HG02973 (cell line): ENCODE data around the gene ABHD12.
A peak's percentile ranks its signal among the peaks of the same experiment; 100 is the strongest.
"Not testable (repeated sequence)": the region's sequence is repeated elsewhere in the genome, so short reads cannot be mapped to it uniquely, and the experiment has no call there.

ENCODE experiments used
- ATAC-seq: cut with Tn5 transposase; IDR thresholded peaks from one replicate; pipeline ENCODE4 v1.9.1; 2021; ENCODE audit warnings: moderate library complexity; ENCODE audit not compliant: unreplicated experiment

ABHD12 gene

DNA sequence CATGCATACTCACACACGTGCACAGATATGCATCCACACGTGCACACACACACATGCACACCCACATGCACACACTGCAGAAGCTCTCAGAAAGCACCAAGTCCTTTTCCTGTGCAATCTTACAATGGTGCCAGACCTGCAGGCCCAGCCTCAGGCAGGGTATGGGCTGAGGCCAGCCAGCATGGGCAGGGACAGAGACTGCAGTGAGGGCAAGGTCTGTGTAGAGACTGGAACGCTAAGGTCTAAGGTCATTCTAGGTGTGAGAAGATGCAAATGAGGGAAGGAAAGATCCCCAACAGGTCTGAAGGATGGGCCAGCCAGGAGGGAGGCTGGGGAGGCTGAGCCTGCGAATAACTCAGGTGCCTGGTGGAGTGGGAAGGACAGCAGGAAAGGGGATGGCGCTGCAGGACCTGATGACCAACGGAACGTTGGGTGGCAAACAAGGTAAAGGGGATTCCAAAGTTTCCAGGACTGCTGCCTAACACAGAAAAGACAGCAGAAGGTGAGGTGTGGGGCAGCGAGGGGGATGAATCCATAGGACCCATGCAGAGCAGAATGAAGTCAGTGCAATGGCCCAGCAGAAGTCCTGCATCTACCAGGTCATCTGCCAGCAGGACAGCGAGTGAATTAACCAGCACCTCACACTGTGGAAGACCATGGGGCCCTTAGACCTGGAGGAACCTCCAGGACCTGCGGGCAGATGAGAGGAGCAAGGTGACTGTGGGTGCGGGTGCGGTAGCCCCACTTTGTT, 67.0 kb downstream of the ABHD12 start:
- ATAC-seq: no peak

DNA sequence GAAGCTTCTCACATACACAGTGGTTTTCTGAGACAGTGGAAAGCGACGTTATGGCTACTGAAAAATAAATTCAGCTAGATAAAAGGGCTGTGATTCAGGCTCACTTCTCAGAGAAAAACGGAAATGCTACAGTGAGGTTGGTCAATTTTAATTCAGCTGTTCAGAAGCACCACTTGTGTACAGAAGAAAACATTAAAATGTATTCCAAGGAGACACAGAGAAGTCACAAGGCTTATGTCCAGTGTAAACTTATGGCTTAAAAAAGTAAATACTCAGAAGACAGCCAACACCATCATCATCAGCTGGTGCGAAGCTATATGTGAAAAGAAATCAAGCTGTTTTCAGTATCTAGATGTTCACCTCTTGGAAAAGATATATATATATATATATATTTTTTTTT, 68.6 kb downstream of the ABHD12 start:
- no peak for ATAC-seq

DNA sequence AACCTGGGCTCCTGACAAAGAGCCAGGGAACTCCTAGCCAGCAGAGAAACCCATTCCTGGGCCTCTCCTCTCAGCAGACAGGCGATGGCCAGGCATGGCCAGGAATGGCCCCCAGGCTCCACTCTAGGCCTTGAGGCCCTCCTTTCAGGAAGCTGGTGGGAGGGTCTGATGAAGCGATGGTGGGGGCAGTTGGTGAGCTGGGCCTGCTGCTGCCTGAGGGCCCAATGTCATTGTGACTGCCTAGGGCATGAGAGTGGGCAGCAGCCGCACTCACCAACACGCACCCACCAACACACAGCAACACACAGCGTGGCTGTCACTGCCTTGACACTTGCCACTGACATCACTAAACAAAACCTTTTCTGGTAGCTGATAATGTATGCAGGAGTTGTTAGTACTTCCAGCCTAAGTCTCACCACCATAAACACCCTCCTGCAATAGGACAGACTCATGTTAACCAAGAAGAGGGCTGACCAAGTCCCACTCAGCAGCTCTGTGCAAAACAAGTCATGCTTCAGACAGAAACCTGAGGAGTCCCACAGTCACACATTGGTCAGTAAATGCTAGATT, 69.3 kb downstream of the ABHD12 start:
- ATAC-seq: no peak

DNA sequence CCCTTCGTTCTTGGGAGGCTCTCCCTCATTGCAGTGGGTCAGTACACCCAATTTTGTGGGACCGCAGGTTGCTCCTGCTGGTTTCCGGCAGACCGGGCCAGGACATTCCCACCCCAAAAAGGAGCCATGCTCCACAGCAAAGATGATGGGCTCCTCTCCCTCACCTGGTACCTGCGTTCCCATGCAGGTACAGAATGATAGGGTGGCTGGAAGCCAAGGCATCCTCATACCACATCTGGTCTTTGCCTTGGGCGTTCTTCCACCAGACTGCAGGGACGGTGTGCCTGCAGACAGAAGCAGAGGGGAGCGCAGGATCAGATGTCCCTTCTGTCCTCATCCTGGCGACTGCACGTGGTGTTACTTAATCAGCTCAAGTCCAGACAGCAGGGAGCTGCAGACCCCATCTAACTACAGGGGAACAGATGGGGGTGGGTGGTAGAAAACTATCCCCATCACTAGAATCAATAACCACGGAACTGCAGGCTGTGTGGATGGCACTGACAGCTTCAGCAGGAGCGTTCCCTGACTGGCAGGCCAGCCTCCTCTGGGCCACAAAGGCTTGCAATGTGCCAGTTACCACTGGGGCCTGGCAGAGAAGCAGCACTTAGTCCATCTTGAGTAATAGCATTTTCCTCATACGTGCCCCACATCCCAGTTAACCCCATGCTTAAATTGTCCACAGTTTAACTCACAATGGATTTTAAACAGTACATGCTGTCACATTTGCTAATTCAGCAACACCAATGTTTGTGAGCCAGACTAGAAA, 70.4 kb downstream of the ABHD12 start:
- ATAC-seq: no peak

DNA sequence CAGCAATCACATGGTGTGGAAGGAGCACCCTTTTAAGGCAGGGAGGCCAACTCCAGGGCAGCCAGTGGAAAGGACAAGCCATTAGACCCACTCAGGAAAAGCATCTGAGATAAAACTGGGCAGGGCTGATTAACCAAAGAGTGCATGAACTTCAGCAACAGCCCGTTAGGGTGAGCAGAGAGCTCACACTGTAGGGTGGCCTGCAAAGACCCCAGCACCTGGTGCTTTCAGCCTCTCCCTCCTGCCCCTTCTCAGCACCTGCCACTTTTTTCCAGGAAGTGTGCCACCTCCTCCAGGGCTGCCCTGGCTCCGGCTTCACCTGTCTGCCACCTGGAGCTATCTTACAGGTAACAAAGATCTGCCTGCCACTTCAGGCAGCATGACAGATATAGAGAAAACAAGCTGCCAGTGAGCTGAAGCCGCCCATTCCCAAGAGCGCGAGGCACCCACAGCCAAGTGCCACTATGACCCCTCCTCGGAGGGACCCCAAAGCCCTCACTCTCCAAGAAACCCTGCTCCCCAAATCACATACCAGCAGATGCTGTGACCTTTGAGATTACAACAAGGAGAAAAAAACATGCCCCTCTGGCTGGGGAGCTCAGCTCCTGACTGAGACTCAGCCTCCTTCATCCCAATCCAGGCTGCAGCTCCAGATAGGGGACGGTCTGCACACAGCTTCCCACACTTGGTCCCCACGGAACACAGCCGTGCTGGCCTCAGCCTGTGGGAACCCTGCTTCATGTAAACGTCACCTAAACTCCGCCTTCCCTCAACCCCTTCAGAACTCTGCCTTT, 71.2 kb downstream of the ABHD12 start:
- ATAC-seq: no peak

DNA sequence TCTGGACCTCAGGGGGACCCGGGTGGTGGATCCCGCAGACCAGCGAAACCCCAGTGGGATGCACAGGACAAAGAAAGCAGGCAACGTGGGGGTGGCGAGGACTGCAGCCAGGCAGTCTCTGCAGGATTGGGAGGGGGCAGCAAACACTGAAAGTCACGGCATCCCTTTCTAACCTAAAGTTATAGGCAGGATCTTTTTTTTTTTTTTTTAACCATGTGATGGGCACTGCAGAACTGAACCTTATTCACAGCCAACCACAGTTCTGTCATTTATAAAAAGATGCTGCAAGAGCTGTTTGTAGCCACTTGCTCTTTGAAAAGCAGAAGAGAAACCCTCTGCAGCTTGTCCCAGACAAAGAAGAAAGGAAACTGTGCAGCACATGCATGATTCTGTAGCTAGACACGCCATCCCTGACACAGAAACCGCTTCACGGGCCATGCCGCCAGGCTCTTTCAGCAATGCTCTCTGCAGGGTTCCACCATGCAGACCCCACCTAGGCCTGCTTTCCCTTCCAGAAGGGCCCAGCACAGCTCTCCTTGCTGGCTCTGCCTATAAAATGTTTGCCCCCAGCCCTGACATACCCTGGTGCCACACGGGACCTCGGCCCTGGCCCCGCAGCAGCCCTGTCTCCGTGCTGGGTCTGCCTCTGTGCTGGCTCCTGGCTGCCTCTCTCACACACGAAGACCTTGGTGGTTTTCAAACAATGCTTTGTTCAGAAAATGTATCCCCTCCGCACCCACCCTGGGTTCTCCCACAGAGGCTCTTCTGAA, 72.0 kb downstream of the ABHD12 start:
- peak; percentile 86 for ATAC-seq

DNA sequence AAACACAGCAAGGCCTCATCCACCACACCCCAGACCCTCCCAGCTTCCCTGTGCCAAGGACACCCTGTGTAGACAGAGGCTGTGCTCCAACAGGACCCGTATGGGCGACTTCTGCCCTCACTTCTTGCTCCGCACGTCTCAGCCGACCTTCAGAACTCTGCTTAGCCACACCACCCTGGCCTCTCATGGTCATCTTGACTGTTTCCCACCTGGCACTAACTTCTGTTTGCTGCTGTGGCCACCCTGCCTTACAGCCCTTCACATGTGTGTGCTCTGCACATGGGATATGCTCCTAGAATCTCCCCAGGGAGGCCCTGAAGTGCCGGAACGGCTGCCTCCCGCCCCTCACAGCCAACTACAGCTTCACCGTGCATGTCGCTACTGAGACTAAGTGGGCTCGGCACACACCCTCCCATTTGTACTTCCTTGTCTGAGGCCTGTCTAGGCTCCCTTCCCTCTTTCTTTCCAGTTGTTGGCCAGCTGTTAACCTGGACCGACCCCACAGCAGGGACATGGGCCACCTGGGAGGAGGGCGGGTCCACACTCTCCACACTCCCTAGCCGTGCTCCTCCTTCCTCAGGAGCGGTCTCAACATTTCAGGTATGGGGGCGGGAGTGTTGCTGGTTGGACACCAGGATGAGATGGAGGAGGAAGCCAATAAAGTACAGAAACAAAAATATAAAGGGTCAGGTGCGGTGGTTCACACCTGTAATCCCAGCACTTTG, 73.1 kb downstream of the ABHD12 start:
- no peak for ATAC-seq

DNA sequence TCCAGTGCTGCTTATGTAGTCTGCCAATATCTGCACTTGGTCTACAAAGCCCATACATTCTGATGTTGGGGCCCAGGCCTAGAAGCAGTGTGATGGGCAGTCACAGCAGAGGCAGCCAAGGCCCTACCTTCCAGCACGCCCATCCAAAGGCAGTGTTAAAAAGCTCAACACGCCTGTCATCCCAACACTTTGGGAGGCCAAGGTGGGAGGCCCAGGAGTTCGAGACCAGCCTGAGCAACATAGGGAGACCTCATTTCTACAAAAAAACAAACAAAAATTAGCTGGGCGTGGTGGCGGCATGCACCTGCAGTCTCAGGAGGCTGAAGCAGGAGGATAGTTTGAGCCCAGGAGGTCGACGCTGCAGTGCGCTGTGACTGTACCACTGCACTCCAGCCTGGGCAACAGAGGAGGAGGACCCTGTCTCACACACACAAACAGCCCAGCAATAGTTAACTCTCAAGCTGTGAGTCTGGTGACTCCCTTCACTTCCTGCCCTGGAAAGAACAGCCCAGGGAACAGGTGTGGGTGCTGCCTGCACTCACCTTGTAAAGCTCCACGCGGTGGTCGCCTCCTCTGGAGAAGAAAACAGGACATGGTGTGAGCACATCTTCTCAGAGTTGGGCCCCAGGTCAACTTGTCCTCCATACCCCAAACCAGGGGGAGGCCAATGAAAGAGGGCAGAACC, 74.0 kb downstream of the ABHD12 start:
- no peak for ATAC-seq

DNA sequence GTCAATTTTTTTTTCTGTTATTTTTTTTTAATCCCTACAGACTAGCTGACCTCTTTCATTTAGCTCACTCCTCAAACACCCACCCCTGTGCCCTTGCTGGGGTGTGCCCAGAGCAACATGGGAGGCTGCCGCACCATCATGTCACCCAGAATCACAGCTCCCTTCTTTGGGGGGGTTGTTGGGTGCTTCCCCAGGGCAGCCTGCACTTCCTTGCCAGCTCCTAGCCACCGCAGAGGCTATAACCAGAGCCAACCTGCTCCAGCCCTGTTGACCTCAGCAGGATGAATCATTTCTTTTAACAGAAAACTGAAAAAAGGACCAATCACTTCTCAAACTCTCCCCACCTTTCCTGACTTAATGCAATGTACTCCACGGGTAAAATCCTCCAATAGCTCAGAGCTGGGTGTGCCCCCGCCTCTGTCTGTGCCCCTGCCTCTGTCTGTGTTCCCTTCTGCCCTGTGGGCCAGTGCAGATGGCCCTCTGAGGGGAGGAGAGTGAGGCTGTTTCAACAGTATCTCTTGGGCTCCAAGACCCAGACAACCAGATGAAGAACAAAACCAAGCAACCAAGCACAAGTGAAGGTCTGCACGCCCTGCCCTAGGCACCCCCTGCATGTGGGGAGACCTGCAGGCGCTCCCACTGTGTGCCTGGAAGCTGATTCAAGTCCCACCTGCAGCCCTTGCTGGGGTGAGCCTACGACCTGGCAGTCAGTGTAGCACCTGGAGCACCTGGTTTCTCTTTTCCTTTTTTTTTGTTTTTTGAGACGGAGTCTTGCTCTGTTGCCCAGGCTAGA, 75.0 kb downstream of the ABHD12 start:
- ATAC-seq: no peak

DNA sequence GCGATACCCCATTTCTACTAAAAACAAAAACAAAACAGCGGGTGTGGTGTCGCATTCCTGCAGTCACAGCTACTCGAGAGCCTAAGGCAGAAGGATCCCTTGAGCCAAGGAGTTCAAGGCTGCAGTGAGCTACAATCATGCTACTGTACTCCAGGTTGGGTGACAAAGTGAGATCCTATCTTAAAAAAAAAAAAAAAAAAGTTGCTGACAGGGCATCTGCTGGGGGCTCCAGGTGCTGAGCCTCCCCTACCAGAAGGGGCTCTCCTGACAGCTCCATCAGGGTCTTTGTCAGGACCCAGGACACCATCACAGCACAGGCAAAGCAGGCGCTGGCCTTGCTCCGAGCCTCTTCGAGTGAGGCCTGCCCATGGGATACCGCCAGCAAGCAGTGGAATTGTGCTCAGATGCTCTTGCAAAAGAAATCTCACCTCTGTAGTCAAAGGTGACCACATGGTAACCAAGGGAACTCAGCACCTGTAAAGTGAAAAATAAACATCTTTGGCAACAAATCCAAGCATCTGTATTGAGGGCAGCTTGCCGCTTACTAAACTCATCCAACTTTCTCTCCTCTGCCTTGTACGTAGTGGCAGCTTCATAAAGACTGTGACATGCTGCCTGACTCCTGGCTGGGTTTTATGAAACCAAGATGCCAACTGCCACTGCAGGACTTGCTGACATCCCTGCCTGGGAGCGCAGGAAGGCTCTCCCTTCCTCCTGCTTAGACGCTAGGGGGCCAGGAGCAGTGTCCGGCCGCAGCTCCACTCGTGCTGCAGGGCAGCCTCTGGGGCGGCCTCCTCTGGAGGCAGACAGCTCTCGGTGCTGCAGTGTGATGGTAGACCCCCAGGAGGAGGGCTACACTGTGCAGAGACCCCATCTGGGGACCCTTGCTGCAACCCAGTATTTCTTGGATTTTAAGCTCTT, 75.9 kb downstream of the ABHD12 start:
- ATAC-seq: no peak

DNA sequence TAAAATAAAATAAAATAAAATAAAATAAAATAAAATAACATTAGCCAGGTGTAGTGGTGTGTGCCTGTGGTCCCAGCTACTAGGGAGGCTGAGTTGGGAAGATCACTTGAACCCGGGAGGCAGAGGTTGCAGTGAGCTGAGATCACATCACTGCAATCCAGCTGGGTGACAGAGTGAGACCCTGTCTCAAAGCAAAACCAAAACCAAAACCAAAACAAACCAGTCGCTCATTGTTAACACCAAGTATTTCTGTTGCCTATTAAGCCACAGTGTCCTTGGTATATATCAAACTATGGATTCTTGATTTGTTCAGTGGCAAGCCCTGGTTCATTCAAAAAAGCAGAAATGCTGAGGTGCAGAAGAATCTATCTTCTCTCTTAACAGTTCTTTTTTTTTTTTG, 77.0 kb downstream of the ABHD12 start:
- no peak for ATAC-seq

DNA sequence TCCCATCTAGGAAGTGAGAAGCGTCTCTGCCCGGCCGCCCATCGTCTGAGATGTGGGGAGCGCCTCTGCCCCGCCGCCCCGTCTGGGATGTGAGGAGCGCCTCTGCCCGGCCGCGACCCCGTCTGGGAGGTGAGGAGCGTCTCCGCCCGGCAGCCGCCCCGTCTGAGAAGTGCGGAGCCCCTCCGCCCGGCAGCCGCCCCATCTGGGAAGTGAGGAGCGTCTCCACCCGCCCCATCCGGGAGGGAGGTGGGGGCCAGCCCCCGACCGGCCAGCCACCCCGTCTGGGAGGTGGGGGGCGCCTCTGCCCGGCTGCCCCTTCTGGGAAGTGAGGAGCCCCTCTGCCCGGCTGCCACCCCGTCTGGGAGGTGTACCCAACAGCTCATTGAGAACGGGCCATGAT, 77.9 kb downstream of the ABHD12 start:
- ATAC-seq: not testable (repeated sequence)

DNA sequence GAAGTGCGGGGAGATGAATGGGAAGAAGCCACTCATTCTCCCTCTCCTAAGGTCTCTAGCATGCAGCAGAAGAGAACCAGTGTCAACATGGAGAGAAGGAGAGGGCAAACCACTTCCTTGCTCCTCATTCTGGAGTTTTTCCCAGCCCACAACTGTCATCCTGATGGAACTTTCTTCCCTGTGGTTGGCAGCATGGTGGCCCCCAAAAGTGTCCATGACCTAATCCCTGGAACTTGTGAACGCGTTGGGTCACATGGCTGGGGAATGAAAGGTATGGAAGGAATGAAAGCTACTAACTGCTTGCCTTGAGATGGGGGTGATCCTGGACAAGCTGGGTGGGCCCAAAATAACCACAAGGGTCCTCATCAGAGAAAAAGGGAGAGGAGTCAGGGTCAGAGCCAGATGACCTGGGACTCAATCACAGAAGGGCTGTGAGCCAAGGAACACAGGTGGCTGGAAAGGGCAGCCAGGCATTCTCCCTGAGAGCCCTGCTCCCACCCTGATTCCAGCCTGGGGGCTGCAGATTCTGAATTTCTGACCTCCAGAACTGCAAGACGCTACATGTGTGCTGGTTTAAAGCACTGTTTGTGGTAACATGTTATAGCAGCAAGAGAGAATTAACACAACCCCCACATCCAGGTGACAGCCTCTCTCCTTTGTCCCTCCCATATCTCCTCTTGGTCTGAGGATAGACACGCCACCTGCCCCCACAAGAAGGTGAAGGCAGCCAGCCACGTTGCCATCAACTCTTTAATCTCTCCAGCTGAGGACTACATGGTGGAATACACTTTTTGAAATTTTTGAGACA, 79.5 kb downstream of the ABHD12 start:
- ATAC-seq: no peak

DNA sequence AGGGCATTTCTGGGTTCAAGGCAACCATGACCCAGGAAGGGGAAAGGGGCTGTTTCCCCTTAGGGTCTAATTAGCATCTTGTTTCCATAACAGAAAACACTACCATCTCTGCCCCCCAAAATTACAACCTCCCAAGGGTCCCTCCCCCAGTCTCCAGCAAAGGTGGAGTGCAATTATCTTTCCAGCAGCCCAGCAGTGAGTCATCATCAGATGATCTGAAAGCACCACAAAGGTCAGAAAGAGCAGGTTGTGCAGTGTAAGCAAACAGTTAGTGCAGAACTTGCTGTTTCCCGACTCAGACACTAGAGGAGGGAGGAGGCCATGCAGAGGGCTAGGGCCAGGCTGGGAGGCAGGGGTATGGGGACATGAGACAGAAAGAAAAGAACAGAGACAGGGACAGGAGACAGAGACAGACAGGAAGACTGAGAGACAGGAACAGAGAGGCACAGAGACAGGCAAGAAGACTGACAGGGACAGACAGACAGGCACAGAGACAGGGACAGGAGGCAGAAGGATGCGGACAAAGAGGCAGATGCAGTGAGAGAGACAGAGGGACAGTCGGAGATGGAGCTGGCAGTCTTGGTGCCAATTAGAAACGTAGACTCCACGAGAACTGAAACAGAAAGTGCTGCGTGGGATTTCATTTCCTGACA, 80.2 kb downstream of the ABHD12 start:
- ATAC-seq: peak; percentile 91

DNA sequence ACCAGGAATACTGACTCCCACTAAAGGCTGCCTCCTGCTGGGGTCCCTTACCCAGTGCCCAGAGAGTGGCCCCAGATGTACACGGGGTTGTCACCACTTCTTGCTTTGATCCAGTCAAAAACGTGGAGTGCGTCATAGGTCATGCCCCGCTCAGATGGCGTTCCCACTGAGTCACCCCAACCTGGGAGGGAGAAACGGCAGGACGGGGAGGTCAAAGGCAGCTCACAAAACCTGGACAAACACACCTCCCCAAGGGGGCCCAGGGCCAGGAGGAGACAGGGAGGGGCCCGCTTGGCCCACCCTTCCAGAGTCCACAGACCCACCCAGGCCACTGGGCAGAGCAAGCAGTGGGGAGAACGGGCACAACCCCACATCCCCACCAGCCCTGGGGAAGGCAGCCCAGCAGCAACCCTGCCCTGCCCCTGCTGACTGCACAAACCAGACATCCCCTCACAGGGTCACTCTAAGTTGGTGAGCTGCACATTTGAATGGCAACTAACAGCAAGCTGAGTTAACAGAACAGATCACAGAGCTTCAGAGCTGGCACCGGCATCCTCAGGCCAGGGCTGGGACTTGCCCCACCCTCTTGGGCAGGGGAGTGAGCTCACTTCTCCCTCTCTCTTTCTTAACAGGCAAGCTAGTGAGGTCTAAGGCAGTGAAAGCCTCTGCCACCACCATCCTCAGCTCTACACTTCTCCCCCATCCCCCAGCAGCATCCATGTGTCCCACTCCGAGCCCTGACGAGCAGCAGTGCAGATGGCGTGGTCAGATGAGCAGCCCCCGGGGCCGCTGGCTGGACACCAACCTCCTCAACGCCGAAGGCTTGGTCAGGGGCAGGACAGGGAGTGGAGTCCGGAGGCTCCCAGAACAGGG, 81.0 kb downstream of the ABHD12 start:
- ATAC-seq: no peak
